SU-DHL-6 (cell line): ENCODE results near the gene CC2D1A.

Experiments
- EZH2phosphoT487 ChIP-seq: fragments of 200-600 bp; sonication (generic), shearing (Covaris generic); conservative IDR thresholded peaks from 2 replicates; pipeline ENCODE4 v1.6.1; 2018; ENCODE audit warnings: mild to moderate bottlenecking, antibody characterized with exemption, low read length, moderate library complexity, mixed read lengths
- TF ChIP-seq, protein P1 (sequence below): fragments of 200-600 bp; sonication (generic); IDR thresholded peaks from one replicate; pipeline ENCODE4 v1.5.1; 2017; ENCODE audit warnings: antibody characterized with exemption, mild to moderate bottlenecking, low read length, moderate library complexity; ENCODE audit not compliant: insufficient read depth, poor library complexity, severe bottlenecking

DNA sequence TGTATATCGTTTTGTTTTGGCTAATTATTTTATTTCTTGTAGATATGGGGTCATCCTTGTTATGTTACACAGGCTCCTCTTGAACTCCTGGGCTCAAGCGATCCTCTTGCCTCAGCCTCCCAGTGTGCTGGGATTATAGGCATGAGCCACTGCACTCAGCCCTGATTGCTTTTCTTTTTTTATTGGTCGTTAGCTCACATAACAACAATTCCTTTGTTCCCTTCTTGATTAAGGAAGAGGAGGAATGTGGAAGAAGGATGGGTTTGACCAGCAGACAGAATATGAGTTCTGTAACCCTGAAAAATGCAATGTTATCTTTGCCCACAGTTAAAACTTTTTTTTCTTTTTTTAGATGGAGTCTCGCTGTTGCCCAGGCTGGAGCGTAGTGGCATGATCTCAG is 11.4 kb upstream of the CC2D1A start:
- TF ChIP-seq, protein P1, sequence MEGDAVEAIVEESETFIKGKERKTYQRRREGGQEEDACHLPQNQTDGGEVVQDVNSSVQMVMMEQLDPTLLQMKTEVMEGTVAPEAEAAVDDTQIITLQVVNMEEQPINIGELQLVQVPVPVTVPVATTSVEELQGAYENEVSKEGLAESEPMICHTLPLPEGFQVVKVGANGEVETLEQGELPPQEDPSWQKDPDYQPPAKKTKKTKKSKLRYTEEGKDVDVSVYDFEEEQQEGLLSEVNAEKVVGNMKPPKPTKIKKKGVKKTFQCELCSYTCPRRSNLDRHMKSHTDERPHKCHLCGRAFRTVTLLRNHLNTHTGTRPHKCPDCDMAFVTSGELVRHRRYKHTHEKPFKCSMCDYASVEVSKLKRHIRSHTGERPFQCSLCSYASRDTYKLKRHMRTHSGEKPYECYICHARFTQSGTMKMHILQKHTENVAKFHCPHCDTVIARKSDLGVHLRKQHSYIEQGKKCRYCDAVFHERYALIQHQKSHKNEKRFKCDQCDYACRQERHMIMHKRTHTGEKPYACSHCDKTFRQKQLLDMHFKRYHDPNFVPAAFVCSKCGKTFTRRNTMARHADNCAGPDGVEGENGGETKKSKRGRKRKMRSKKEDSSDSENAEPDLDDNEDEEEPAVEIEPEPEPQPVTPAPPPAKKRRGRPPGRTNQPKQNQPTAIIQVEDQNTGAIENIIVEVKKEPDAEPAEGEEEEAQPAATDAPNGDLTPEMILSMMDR = no peak
- no peak for TF ChIP-seq EZH2phosphoT487
